Activated T-cell treated with anti-CD3 and anti-CD28 coated beads, Interleukin-2, amount 50 U/mL, for 4 hours (primary cell): ENCODE measurements around the gene NDUFS6. TPM values are rescaled to one million over a fixed set of nuclear protein-coding genes. Genes with fewer than 3 reads are reported as not detected.

Experiments used
- ATAC-seq, 2 donors: fragments of 200-7000 bp; cut with Tn5 transposase; one replicate each; pipeline ENCODE4 v1.10.0; 2021
- DNase-seq: peaks from one replicate; pipeline ENCODE4 v3.0.0-alpha.2; 2020
- H3K27me3 Mint-ChIP-seq: one replicate; pipeline ENCODE4 v1.8.0; 2021; ENCODE audit warnings: low read depth, mixed read lengths
- H3K36me3 Mint-ChIP-seq: one replicate; pipeline ENCODE4 v1.8.0; 2022; ENCODE audit warnings: mixed read lengths; ENCODE audit not compliant: insufficient read depth
- H3K4me1 Mint-ChIP-seq: one replicate; pipeline ENCODE4 v1.8.0; 2021; ENCODE audit warnings: low read depth, mixed read lengths
- H3K4me3 Mint-ChIP-seq: one replicate; pipeline ENCODE4 v1.8.0; 2021; ENCODE audit warnings: mild to moderate bottlenecking, moderate library complexity, mixed read lengths
- H3K9me3 Mint-ChIP-seq: one replicate; pipeline ENCODE4 v1.8.0; 2021; ENCODE audit warnings: mixed read lengths
- total RNA-seq, 3 donors: library from RNA; stranded (reverse); gene quantifications; one replicate each; pipeline ENCODE4 v1.2.1, GENCODE V29; 2021

The NDUFS6 gene
- total RNA-seq, 3 donors from 2014 or later: 55.6 to 64.9 (median 61.4) TPM

GRCh38 chr5:1831677-1832313, 30.6 kb downstream of the NDUFS6 start:
- Mint-ChIP-seq H3K4me1 (no peaks in the 10 kb centered on the region), H3K36me3 (no peaks in the 10 kb centered on the region), H3K9me3 (no peaks in the 10 kb centered on the region), H3K4me3 (no peak overlapping the region), H3K27me3 (peaks cover 9% of the 10 kb centered on the region)
- no peak for DNase-seq
- no peak for ATAC-seq

DNA sequence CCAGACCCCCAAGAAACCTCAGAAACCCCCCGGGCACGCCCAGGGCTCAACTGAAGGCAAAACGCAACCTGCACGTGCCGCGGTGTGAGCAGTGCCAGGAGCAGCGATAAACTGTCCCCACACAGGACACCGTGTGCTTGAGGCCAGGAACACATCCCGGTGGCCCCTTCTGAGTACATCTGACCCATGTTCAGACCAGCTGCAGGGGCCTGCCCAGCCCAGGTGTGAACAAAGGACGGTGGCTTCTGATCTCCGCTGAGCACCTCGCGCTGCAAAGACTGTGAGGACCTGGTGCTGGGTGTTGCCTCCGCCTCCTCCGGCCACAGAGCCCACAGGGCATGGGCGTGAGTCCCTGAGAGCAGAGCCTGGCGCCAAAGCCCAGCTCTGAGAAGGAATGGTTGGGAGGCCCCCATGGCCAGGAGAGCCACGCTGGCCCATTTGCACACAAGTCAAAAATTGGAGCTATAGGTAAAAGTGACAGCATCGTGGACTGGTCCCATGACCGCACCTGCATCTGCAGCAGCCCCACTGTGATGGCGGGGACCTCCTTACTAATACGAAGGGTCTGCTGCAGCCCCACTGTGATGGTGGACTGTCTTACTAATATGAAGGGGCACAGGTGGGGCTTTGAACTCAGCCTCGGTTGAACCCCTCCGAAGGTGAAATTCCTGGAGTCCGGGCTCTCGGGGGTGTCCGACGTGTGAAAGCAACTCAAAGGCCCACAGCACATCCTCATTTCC, 31.5 kb downstream of the NDUFS6 start:
- H3K27me3 Mint-ChIP-seq: peaks cover 9% of the 10 kb centered on the region
- ATAC-seq (no peak), DNase-seq (no peak)
- H3K36me3 Mint-ChIP-seq: no peaks in the 10 kb centered on the region
- no peak overlapping the region for H3K4me3 Mint-ChIP-seq
- H3K4me1 Mint-ChIP-seq: no peaks in the 10 kb centered on the region
- no peaks in the 10 kb centered on the region for H3K9me3 Mint-ChIP-seq

DNA sequence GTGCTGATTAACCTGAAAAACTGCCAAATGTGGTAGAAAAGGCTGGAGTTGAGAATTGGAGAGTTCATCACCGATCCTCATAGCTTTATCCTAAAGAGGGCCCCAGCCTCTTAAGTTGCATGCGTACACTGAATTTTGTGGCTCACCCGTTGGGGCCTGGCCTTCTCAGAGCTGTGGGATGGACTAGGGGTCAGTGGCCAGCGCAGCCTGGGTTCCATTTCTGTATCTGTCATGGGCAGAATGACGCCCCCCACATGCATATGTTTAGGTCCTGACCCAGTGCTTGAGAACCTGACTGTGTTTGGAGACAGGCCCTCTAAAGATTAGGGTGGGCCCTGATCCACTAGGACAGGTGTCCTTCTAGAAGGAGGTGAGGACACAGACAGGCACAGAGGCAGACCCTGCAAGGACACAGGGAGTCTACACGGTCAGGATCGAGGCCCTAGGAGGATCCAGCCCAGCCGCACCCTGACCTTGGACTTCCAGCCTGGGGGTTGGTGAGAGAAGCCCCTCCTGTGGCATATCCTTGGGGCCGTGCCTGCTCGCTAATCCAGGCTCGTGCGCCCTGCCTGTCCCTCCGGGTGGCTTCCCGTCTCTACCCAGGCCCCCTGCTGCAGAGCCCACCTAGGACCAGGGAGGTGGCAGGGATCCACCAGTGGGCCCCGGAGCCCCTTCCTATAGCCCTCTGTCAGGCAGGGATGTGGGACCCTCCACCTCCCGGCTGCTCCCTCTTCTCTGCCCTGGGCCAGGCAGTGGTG, 32.2 kb downstream of the NDUFS6 start:
- H3K9me3 Mint-ChIP-seq: no peaks in the 10 kb centered on the region
- H3K27me3 Mint-ChIP-seq: peaks cover 12% of the 10 kb centered on the region
- H3K4me3 Mint-ChIP-seq: no peak overlapping the region
- DNase-seq (no peak), ATAC-seq (no peak)
- H3K36me3 Mint-ChIP-seq: no peaks in the 10 kb centered on the region
- no peaks in the 10 kb centered on the region for H3K4me1 Mint-ChIP-seq

- H3K9me3 Mint-ChIP-seq: no peaks in the 10 kb centered on the region
- H3K4me1 Mint-ChIP-seq: no peaks in the 10 kb centered on the region
- ATAC-seq (no peak), DNase-seq (no peak)
- no peak overlapping the region for H3K4me3 Mint-ChIP-seq
- no peaks in the 10 kb centered on the region for H3K36me3 Mint-ChIP-seq
- H3K27me3 Mint-ChIP-seq: peaks cover 13% of the 10 kb centered on the region
Measured at GRCh38 chr5:1834022-1834551, 32.9 kb downstream of the NDUFS6 start.

GRCh38 chr5:1834721-1835429, 33.7 kb downstream of the NDUFS6 start:
- Mint-ChIP-seq H3K4me1 (no peaks in the 10 kb centered on the region), H3K36me3 (no peaks in the 10 kb centered on the region)

GRCh38 chr5:1835431-1835830, 34.2 kb downstream of the NDUFS6 start:
- Mint-ChIP-seq H3K27me3 (peaks cover 25% of the 10 kb centered on the region), H3K9me3 (no peaks in the 10 kb centered on the region)

More at GRCh38 chr5:1834721-1835429, 33.7 kb downstream of the NDUFS6 start:
- ATAC-seq: no peak
- no peak overlapping the region for H3K4me3 Mint-ChIP-seq
- H3K9me3 Mint-ChIP-seq: no peaks in the 10 kb centered on the region
- peaks cover 21% of the 10 kb centered on the region for H3K27me3 Mint-ChIP-seq
- DNase-seq: no peak

GRCh38 chr5:1836176-1836890, 35.1 kb downstream of the NDUFS6 start:
- Mint-ChIP-seq H3K9me3 (no peaks in the 10 kb centered on the region), H3K4me3 (no peak overlapping the region), H3K27me3 (peaks cover 30% of the 10 kb centered on the region), H3K36me3 (no peaks in the 10 kb centered on the region), H3K4me1 (no peaks in the 10 kb centered on the region)
- no peak for DNase-seq
- no peak for ATAC-seq

More at GRCh38 chr5:1835431-1835830, 34.2 kb downstream of the NDUFS6 start:
- ATAC-seq (no peak), DNase-seq (no peak)
- no peak overlapping the region for H3K4me3 Mint-ChIP-seq
- H3K4me1 Mint-ChIP-seq: no peaks in the 10 kb centered on the region
- H3K36me3 Mint-ChIP-seq: no peaks in the 10 kb centered on the region

GRCh38 chr5:1836891-1837880, 36.0 kb downstream of the NDUFS6 start:
- Mint-ChIP-seq H3K27me3 (peaks cover 32% of the 10 kb centered on the region), H3K4me1 (no peaks in the 10 kb centered on the region), H3K36me3 (no peaks in the 10 kb centered on the region), H3K9me3 (no peaks in the 10 kb centered on the region), H3K4me3 (no peak overlapping the region)
- no peak for ATAC-seq
- DNase-seq: no peak

- Mint-ChIP-seq H3K9me3 (no peaks in the 10 kb centered on the region), H3K27me3 (peaks cover 35% of the 10 kb centered on the region), H3K36me3 (no peaks in the 10 kb centered on the region), H3K4me3 (no peak overlapping the region), H3K4me1 (no peaks in the 10 kb centered on the region)
- no peak for ATAC-seq
- no peak for DNase-seq
Measured at GRCh38 chr5:1838013-1838412, 36.8 kb downstream of the NDUFS6 start.

DNA sequence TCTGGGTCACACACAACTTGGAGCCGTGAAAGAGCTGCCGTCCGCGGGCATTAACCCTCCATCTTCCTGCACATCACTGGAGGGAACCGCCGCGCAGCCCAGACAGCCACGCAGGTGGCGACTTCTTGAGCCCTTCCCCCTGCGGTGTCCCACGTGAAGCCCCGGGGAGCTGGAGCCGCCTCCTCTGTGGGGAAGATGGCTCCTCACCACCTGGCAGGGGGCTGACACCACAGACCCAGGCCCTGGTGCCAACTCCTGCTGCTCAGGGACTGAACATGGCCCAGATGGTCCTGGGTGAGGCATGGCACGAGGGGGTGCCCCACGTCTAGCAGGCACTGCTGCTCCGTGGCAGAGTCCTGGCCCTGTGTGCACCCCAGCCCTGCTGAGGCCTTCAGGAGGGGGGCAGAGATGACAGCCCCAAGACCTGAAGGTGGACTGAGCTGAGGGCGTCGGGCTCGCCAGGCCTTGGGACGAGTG, 38.9 kb downstream of the NDUFS6 start:
- no peaks in the 10 kb centered on the region for H3K4me1 Mint-ChIP-seq
- DNase-seq: no peak
- H3K27me3 Mint-ChIP-seq: peaks cover 28% of the 10 kb centered on the region
- ATAC-seq: no peak
- H3K9me3 Mint-ChIP-seq: no peaks in the 10 kb centered on the region
- H3K36me3 Mint-ChIP-seq: no peaks in the 10 kb centered on the region
- no peak overlapping the region for H3K4me3 Mint-ChIP-seq

DNA sequence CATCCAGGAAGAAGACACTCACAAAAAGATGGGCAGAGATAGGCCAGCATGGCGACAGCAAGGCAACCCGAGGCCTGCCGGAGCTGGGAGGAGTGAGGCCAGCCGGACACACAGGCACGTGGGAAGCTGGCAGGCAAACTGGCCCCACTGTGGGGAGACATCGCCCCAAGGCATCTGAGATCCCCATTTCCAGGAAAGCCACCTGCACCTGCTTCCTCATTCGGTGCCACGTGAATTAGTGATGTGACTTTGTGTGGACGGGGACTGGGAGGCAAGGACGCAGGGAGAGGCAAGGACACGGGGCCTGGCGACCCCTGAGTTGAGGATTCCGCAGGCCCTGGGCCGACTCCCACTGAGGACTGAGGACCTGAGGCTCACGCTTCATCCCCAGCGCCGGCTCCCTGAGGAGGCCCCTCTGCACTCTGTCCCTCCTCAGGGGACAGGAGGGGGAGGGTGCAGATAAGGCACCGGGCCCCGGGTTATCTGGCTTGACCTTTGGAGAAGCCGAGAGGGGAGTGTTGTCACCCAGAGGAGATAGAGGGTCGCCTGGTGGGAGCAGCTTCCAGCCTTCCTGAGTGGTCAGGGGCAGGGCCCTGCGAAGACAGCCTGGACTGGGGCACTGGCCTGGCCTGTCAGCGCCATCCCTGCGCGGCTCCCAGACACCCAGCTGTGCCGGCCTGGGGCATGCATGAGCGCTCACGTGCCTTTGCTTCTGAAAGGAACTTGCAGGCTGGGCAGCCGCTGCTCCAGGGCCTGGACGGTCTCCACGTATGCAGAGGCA, 39.7 kb downstream of the NDUFS6 start:
- no peaks in the 10 kb centered on the region for H3K9me3 Mint-ChIP-seq

More for the DNA sequence above, 39.7 kb downstream of the NDUFS6 start:
- H3K36me3 Mint-ChIP-seq: no peaks in the 10 kb centered on the region
- no peaks in the 10 kb centered on the region for H3K4me1 Mint-ChIP-seq
- no peak overlapping the region for H3K4me3 Mint-ChIP-seq
- ATAC-seq: no peak
- peaks cover 28% of the 10 kb centered on the region for H3K27me3 Mint-ChIP-seq
- DNase-seq: no peak
